ENCODE data around the gene MAGED1. TPM values are rescaled to one million over a fixed set of nuclear protein-coding genes. Genes with fewer than 3 reads are reported as not detected.
"Not testable (repeated sequence)": the region's sequence is repeated elsewhere in the genome, so short reads cannot be mapped to it uniquely, and the experiment has no call there.

MAGED1 gene
- total and polyA plus RNA-seq, 8 donors: 132 to 375 (median 294) TPM

GRCh38 chrX:51902510-51903050 lies 9.2 kb downstream of the MAGED1 start:
- Histone ChIP-seq H3K27me3 (no peaks in the 10 kb centered on the region), H3K9me3 (no peaks in the 10 kb centered on the region), H3K36me3 (peaks cover 0 to 37% of the 10 kb centered on the region in 2 donors), H3K4me3 (no peak overlapping the region), H3K27ac (no peak overlapping the region), H3K4me1 (no peaks in the 10 kb centered on the region)
- TF ChIP-seq CTCF (IDR thresholded peaks at IDR 0.05): no peak
- DNase-seq: no peak
- intact Hi-C loops (cut with DNase I): no loop called here
- ATAC-seq: no peak

GRCh38 chrX:51905152-51905551 lies 11.7 kb downstream of the MAGED1 start:
- H3K4me1 ChIP-seq; DNase-seq; intact Hi-C loops (cut with DNase I); H3K27ac ChIP-seq; ATAC-seq; H3K27me3 ChIP-seq; H3K4me3 ChIP-seq; H3K9me3 ChIP-seq: not testable (repeated sequence)
- peaks cover 0 to 16% of the 10 kb centered on the region in 2 donors for H3K36me3 ChIP-seq

GRCh38 chrX:51905711-51906110 lies 12.3 kb downstream of the MAGED1 start:
- ATAC-seq (no peak), DNase-seq (no peak)
- no peak overlapping the region for H3K27ac ChIP-seq
- H3K9me3 ChIP-seq: no peaks in the 10 kb centered on the region
- no peaks in the 10 kb centered on the region for H3K27me3 ChIP-seq
- no peaks in the 10 kb centered on the region for H3K4me1 ChIP-seq
- H3K4me3 ChIP-seq: no peak overlapping the region
- intact Hi-C loops (cut with DNase I): no loop called here
- peaks cover 0 to 15% of the 10 kb centered on the region in 2 donors for H3K36me3 ChIP-seq
- no peak for TF ChIP-seq CTCF (IDR thresholded peaks at IDR 0.05)

- no peaks in the 10 kb centered on the region for H3K27me3 ChIP-seq
- H3K4me1 ChIP-seq: no peaks in the 10 kb centered on the region
- no peak overlapping the region for H3K27ac ChIP-seq
- no peak for DNase-seq
- intact Hi-C loops (cut with DNase I): no loop called here
- no peak for TF ChIP-seq CTCF (IDR thresholded peaks at IDR 0.05)
- H3K9me3 ChIP-seq: no peaks in the 10 kb centered on the region
- H3K4me3 ChIP-seq: no peak overlapping the region
- no peaks in the 10 kb centered on the region for H3K36me3 ChIP-seq
- no peak for ATAC-seq
Observed at GRCh38 chrX:51917604-51918003, 24.2 kb downstream of the MAGED1 start.

- intact Hi-C loops (cut with DNase I): no loop called here
- ATAC-seq (no peak), DNase-seq (no peak)
- no peak for TF ChIP-seq CTCF (IDR thresholded peaks at IDR 0.05)
- no peak overlapping the region for H3K27ac ChIP-seq
- no peaks in the 10 kb centered on the region for H3K27me3 ChIP-seq
- H3K4me3 ChIP-seq: no peak overlapping the region
- no peaks in the 10 kb centered on the region for H3K36me3 ChIP-seq
- H3K4me1 ChIP-seq: no peaks in the 10 kb centered on the region
- no peaks in the 10 kb centered on the region for H3K9me3 ChIP-seq
Observed at GRCh38 chrX:51922561-51922960, 29.1 kb downstream of the MAGED1 start.

GRCh38 chrX:51931566-51932150 lies 38.2 kb downstream of the MAGED1 start:
- no peak overlapping the region for H3K27ac ChIP-seq
- no peaks in the 10 kb centered on the region for H3K27me3 ChIP-seq
- ATAC-seq (no peak), DNase-seq (no peak)
- H3K9me3 ChIP-seq: no peaks in the 10 kb centered on the region
- TF ChIP-seq CTCF (IDR thresholded peaks at IDR 0.05): no peak
- no peaks in the 10 kb centered on the region for H3K36me3 ChIP-seq
- intact Hi-C loops (cut with DNase I): no loop called here
- no peak overlapping the region for H3K4me3 ChIP-seq
- no peaks in the 10 kb centered on the region for H3K4me1 ChIP-seq
